Fibroblast of lung (primary cell): ENCODE data around the gene PEF1. TPM values are rescaled to one million over a fixed set of nuclear protein-coding genes. Genes with fewer than 3 reads are reported as not detected.

Source experiments
- DNase-seq, 2 donors: peaks; one replicate each; pipeline versions ENCODE4 v3.0.0 to v3.0.0-alpha.2; 2010; ENCODE audit warnings: low read depth in 2 of 2
- H2AFZ ChIP-seq: 2 replicates; pipeline ENCODE4 v1.5.1; 2012; ENCODE audit warnings: low read length, control low read depth, inconsistent platforms
- H3K27ac ChIP-seq: 2 replicates; pipeline ENCODE4 v1.5.1; 2011; ENCODE audit warnings: low read length, control low read depth; ENCODE audit not compliant: insufficient read depth
- H3K27me3 ChIP-seq: 2 replicates; pipeline ENCODE4 v1.5.1; 2011; ENCODE audit warnings: mild to moderate bottlenecking, low read length; ENCODE audit not compliant: control insufficient read depth, insufficient read depth
- H3K36me3 ChIP-seq: 2 replicates; pipeline ENCODE4 v1.5.1; 2011; ENCODE audit warnings: low read length; ENCODE audit not compliant: control insufficient read depth, insufficient read depth
- H3K4me1 ChIP-seq: 2 replicates; pipeline ENCODE4 v1.5.1; 2011; ENCODE audit warnings: low read length; ENCODE audit not compliant: control insufficient read depth, insufficient read depth; ENCODE audit errors: extremely low read depth
- H3K4me2 ChIP-seq: 2 replicates; pipeline ENCODE4 v1.5.1; 2011; ENCODE audit warnings: low read length, control low read depth; ENCODE audit not compliant: insufficient read depth; ENCODE audit errors: extremely low read depth
- H3K4me3 ChIP-seq, 4 experiments: fragments of 200-600 bp in 1 of 4; sonication (generic) in 1 of 4; replicated peaks in 1 of 4; 2 replicates each; pipeline ENCODE4 v1.5.1; 2011 to 2016; ENCODE audit warnings: low read length in 4 of 4, low read depth in 3 of 4, mild to moderate bottlenecking in 3 of 4, control low read depth in 2 of 4, inconsistent platforms in 1 of 4, mixed read lengths in 1 of 4; ENCODE audit not compliant: insufficient read depth in 1 of 4; ENCODE audit errors: control extremely low read depth in 1 of 4
- H3K79me2 ChIP-seq: 2 replicates; pipeline ENCODE4 v1.5.1; 2012; ENCODE audit warnings: mild to moderate bottlenecking, low read length, inconsistent platforms; ENCODE audit not compliant: control insufficient read depth, insufficient read depth
- H3K9ac ChIP-seq: 2 replicates; pipeline ENCODE4 v1.5.1; 2011; ENCODE audit warnings: mild to moderate bottlenecking, low read length, control low read depth; ENCODE audit not compliant: insufficient read depth
- H3K9me3 ChIP-seq: 2 replicates; pipeline ENCODE4 v1.5.1; 2012; ENCODE audit warnings: low read depth, low read length; ENCODE audit not compliant: control insufficient read depth, insufficient read depth
- H4K20me1 ChIP-seq: 2 replicates; pipeline ENCODE4 v1.5.1; 2011; ENCODE audit warnings: low read length; ENCODE audit not compliant: control insufficient read depth, insufficient read depth; ENCODE audit errors: extremely low read depth
- CTCF ChIP-seq, 2 donors: IDR thresholded peaks in 1 of 2; conservative IDR thresholded peaks in 1 of 2; 1 replicate in 1 of 2; 2 replicates in 1 of 2; pipeline ENCODE4 v1.5.1; 2011 to 2012; ENCODE audit warnings: low read length in 2 of 2, control low read depth in 1 of 2, inconsistent platforms in 1 of 2, low read depth in 1 of 2, mild to moderate bottlenecking in 1 of 2
- EZH2 ChIP-seq: IDR thresholded peaks from 2 replicates; pipeline ENCODE4 v1.5.1; 2012; ENCODE audit warnings: low read length, control low read depth, mild to moderate bottlenecking; ENCODE audit errors: missing control alignments
- polyA plus RNA-seq, 2 donors: library from polyadenylated mRNA; depleted of rRNA in 1 of 2; stranded (reverse) in 1 of 2; unstranded in 1 of 2; fragments of >200 nt; gene quantifications; 2 replicates each; pipeline ENCODE4 v1.2.1, GENCODE V29; 2011 to 2012; ENCODE audit warnings: missing spikeins in 1 of 2
- total RNA-seq: library from RNA; depleted of rRNA; stranded (reverse); fragments of >200 nt; gene quantifications from 2 replicates; pipeline ENCODE4 v1.2.1, GENCODE V29; 2014

The PEF1 gene
- total and polyA plus RNA-seq, 2 donors (not counting 1 experiment from before 2014, with no cell fraction given) = 72.9 to 78.1 TPM

DNA sequence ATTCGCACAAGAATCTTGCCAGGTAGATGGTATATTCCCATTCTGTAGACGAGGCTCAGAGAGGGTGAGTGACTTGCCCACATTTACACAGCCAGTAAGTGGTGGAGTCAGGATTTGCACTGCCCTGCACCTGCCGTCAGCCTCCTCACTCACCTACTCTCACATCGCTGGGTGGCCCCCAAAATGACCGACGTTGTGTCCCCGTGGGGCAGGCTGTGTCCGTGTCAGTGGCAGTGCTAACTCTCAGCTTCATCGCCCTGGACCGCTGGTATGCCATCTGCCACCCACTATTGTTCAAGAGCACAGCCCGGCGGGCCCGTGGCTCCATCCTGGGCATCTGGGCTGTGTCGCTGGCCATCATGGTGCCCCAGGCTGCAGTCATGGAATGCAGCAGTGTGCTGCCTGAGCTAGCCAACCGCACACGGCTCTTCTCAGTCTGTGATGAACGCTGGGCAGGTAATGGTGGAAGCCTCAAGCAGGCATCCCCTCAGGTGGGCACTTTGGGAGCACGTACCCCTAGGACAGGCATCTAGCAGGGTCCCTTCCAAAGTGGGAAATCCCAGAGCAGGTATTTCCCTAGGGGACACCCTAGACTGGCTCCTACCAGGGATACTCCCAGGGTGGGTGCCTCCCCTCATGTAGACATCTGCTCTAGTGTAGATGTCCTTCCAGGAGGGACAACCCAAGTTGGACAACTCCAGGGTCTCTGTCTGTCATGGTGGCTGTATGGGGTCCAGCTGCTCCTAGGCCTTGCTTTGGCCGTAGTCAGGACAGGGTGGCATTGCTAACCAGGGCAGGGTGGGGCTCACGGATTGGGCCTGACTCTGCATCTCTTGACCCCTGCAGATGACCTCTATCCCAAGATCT lies 23.8 kb downstream of the PEF1 start:
- peaks cover 16% of the 10 kb centered on the region for H3K27me3 ChIP-seq
- H3K36me3 ChIP-seq = no peaks in the 10 kb centered on the region
- DNase-seq = no peak
- no peaks in the 10 kb centered on the region for H4K20me1 ChIP-seq
- H2AFZ ChIP-seq = no peak overlapping the region
- H3K79me2 ChIP-seq = no peaks in the 10 kb centered on the region
- peaks cover 1% of the 10 kb centered on the region for H3K4me1 ChIP-seq
- TF ChIP-seq CTCF (conservative IDR thresholded peaks at IDR 0.05 in 1 of 2, IDR thresholded peaks at IDR 0.05 in 1 of 2; ENCODE audit: low read depth in 1 of 2, low read length in 2 of 2) (no peak), EZH2 (no peak)
- no peak overlapping the region for H3K27ac ChIP-seq
- H3K9me3 ChIP-seq = no peaks in the 10 kb centered on the region
- H3K4me2 ChIP-seq = no peak overlapping the region
- H3K9ac ChIP-seq = no peak overlapping the region
- no peak overlapping the region for H3K4me3 ChIP-seq

GRCh38 chr1:31618916-31619846 lies 25.5 kb downstream of the PEF1 start:
- Histone ChIP-seq H4K20me1 (no peaks in the 10 kb centered on the region), H3K4me3 (no peak overlapping the region), H3K27me3 (peaks cover 19% of the 10 kb centered on the region), H3K9me3 (no peaks in the 10 kb centered on the region), H3K4me2 (no peak overlapping the region), H3K4me1 (no peaks in the 10 kb centered on the region), H3K27ac (no peak overlapping the region), H3K36me3 (no peaks in the 10 kb centered on the region), H3K79me2 (no peaks in the 10 kb centered on the region), H2AFZ (no peak overlapping the region), H3K9ac (no peak overlapping the region)
- TF ChIP-seq CTCF (conservative IDR thresholded peaks at IDR 0.05 in 1 of 2, IDR thresholded peaks at IDR 0.05 in 1 of 2; ENCODE audit: low read depth in 1 of 2, low read length in 2 of 2) = no peak
- no peak for TF ChIP-seq EZH2
- no peak for DNase-seq
